Peyer's patch (tissue), 4 donors: ENCODE measurements around the gene NFIB. TPM values are rescaled to one million over a fixed set of nuclear protein-coding genes. Genes with fewer than 3 reads are reported as not detected.

Experiments
- DNase-seq, 3 donors: peaks; one replicate each; pipeline ENCODE4 v3.0.0-alpha.2; 2017 to 2019
- H3K27ac ChIP-seq, 4 donors: fragments of 200-600 bp; sonication (generic); one replicate each; pipeline ENCODE4 v1.5.1; 2016 to 2019
- H3K27me3 ChIP-seq, 2 donors: fragments of 200-600 bp; sonication (generic); one replicate each; pipeline ENCODE4 v1.5.1; 2019
- H3K36me3 ChIP-seq, 3 donors: fragments of 200-600 bp; sonication (generic); one replicate each; pipeline ENCODE4 v1.5.1; 2016 to 2019
- H3K4me1 ChIP-seq, 4 donors: fragments of 200-600 bp; sonication (generic); one replicate each; pipeline ENCODE4 v1.5.1; 2016 to 2019
- H3K4me3 ChIP-seq, 4 donors: fragments of 200-600 bp; sonication (generic); 1 replicate in 3 of 4; 2 replicates in 1 of 4; pipeline ENCODE4 v1.5.1; 2016 to 2019; ENCODE audit warnings: mild to moderate bottlenecking in 1 of 4
- H3K9me3 ChIP-seq, 4 donors: fragments of 200-600 bp; sonication (generic); one replicate each; pipeline ENCODE4 v1.5.1; 2016 to 2019; ENCODE audit warnings: mild to moderate bottlenecking in 1 of 4
- POLR2A ChIP-seq, 2 donors: fragments of 450-650 bp; IDR thresholded peaks; one replicate each; pipeline ENCODE4 v1.5.1; 2017; ENCODE audit warnings: antibody characterized with exemption in 2 of 2, mild to moderate bottlenecking in 2 of 2, moderate library complexity in 2 of 2
- total RNA-seq, 4 donors: library from RNA; depleted of rRNA; stranded (reverse); fragments of >200 nt; gene quantifications; one replicate each; pipeline ENCODE4 v1.1.0, GENCODE V29; 2016
- TF ChIP-seq, protein P1 (sequence below), 6 experiments: fragments of 450-650 bp in 4 of 6; fragments of 200-600 bp in 2 of 6; sonication (generic) in 1 of 6; IDR thresholded peaks; one replicate each; pipeline ENCODE4 v1.5.1; 2017 to 2019; ENCODE audit warnings: antibody characterized with exemption in 6 of 6, mild to moderate bottlenecking in 3 of 6, moderate library complexity in 1 of 6

Gene NFIB
- total RNA-seq, 4 donors from 2014 or later: 89.7 to 229 (median 159) TPM

DNA sequence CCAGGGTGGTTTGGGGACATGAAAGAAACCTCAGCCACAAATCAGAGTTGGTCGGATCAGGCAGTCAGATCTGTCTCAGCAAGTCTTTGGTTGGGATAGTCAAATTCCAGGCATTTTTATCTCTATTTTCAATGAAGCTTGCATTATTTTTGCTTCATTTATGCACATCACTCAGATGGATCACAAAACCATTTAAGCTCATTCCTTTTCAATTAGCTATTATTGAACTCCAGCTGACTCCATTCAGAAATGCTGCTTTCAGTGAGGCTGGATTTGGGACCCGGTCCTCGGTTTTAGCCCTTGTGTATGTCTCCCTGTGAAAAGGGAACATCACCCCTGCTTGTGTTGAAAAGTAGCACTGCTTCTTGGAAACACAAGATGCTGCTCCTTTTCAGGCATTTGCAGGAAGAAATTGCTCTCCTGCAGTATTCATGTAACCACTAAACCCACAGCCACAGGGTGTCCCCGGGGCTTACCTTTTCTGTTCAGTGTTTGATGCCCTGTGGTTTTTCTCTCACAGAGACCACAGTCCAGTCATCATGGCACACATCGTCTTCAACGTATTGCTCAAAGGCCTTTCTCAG is 232.9 kb downstream of the NFIB start:
- TF ChIP-seq, protein P1, sequence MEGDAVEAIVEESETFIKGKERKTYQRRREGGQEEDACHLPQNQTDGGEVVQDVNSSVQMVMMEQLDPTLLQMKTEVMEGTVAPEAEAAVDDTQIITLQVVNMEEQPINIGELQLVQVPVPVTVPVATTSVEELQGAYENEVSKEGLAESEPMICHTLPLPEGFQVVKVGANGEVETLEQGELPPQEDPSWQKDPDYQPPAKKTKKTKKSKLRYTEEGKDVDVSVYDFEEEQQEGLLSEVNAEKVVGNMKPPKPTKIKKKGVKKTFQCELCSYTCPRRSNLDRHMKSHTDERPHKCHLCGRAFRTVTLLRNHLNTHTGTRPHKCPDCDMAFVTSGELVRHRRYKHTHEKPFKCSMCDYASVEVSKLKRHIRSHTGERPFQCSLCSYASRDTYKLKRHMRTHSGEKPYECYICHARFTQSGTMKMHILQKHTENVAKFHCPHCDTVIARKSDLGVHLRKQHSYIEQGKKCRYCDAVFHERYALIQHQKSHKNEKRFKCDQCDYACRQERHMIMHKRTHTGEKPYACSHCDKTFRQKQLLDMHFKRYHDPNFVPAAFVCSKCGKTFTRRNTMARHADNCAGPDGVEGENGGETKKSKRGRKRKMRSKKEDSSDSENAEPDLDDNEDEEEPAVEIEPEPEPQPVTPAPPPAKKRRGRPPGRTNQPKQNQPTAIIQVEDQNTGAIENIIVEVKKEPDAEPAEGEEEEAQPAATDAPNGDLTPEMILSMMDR (IDR thresholded peaks at IDR 0.05): no peak
- TF ChIP-seq POLR2A (IDR thresholded peaks at IDR 0.05): no peak
- Histone ChIP-seq H3K4me3 (no peak overlapping the region), H3K4me1 (no peaks in the 10 kb centered on the region), H3K27me3 (no peaks in the 10 kb centered on the region), H3K9me3 (no peaks in the 10 kb centered on the region), H3K27ac (no peak overlapping the region), H3K36me3 (no peaks in the 10 kb centered on the region)
- DNase-seq: no peak

DNA sequence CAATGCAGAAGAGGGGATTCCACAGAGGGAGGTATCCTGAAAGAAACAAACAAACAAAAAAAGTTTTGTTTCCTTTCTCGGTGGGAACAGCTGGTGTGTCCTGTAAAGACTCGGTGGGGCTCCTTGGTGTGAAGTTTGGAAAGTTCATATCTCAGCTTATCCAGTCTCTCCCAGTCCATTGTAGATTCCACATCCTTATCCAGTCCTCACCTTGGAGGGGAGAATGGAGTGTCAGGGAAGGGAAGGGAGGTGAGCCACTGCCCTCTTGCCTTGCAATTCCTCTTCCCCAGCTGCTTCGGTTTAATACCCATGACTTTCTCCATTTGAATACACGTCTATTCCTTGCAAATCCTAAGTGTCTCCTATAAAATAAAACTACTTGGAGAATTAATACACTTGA is 234.5 kb downstream of the NFIB start:
- no peak for TF ChIP-seq POLR2A (IDR thresholded peaks at IDR 0.05)
- TF ChIP-seq, protein P1 (IDR thresholded peaks at IDR 0.05): no peak
- Histone ChIP-seq H3K36me3 (no peaks in the 10 kb centered on the region), H3K9me3 (no peaks in the 10 kb centered on the region), H3K4me1 (no peaks in the 10 kb centered on the region), H3K27ac (no peak overlapping the region), H3K4me3 (no peak overlapping the region), H3K27me3 (no peaks in the 10 kb centered on the region)
- DNase-seq: no peak

DNA sequence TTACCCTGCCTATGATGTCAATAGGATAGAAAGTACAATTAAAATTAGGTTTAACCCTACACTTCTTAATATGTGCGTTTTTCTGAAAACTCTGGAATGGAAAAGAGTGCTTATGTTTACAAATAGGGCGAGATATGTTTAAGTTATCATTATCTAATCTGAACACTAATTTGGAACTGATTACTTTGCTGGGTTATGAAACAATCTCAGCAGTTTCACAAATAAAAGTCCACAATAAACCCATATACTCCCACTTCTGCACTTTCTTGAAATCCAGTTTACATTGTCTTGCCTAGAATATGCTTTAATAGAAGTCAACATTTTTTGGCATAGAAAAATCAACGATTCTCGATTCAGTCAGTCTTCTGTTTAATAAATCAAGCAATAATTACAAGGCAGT is 236.3 kb downstream of the NFIB start:
- no peak overlapping the region for H3K27ac ChIP-seq
- H3K27me3 ChIP-seq: no peaks in the 10 kb centered on the region
- H3K36me3 ChIP-seq: no peaks in the 10 kb centered on the region
- DNase-seq: no peak
- H3K9me3 ChIP-seq: no peaks in the 10 kb centered on the region
- TF ChIP-seq POLR2A (IDR thresholded peaks at IDR 0.05): no peak
- no peak overlapping the region for H3K4me3 ChIP-seq
- H3K4me1 ChIP-seq: no peaks in the 10 kb centered on the region

DNA sequence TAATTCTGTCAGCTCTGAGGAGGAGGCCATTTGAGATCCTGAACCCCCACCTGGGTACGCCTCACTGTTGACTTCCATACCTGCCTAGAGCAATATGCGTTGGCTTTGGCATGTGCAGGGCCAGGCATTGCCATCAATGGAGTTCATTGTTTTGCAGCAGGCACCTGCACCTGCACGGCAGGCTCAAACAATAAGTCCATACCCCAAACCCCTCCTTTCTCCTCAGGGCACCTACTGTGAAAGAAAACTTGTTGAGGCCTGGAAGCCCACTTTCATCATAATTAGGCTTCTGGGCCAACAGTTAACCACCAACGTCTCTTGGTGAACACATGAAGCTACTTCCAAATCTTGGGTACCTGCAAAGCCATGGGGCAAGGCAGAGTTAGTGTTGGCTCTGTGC is 238.7 kb downstream of the NFIB start:
- no peak for DNase-seq
- Histone ChIP-seq H3K4me3 (no peak overlapping the region), H3K27ac (no peak overlapping the region), H3K9me3 (no peaks in the 10 kb centered on the region), H3K36me3 (no peaks in the 10 kb centered on the region), H3K4me1 (no peaks in the 10 kb centered on the region), H3K27me3 (no peaks in the 10 kb centered on the region)
- TF ChIP-seq, protein P1 (IDR thresholded peaks at IDR 0.05): no peak
- TF ChIP-seq POLR2A (IDR thresholded peaks at IDR 0.05): no peak

DNA sequence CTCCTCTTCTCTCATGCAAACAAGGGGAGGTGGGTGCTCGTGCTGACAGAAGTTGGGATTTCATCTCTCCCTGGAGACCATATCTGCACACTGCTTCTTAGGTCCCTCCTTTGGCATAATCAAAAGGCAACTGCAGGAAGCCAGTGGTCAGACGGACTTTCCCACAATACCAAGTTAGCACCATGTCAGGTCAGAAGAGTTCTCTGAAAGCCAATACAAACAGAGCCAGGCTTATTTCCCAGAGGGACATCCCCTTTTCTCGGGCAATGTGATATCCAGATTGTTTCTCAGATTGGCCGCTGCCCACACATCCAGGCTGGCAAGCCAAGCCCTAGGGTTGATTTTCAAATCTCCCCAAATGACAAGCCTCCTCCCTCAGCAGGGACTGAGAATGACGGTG is 241.1 kb downstream of the NFIB start:
- Histone ChIP-seq H3K36me3 (no peaks in the 10 kb centered on the region), H3K27ac (no peak overlapping the region), H3K27me3 (no peaks in the 10 kb centered on the region), H3K4me1 (no peaks in the 10 kb centered on the region), H3K9me3 (no peaks in the 10 kb centered on the region), H3K4me3 (no peak overlapping the region)
- TF ChIP-seq, protein P1 (IDR thresholded peaks at IDR 0.05): no peak
- TF ChIP-seq POLR2A (IDR thresholded peaks at IDR 0.05): no peak
- DNase-seq: no peak

DNA sequence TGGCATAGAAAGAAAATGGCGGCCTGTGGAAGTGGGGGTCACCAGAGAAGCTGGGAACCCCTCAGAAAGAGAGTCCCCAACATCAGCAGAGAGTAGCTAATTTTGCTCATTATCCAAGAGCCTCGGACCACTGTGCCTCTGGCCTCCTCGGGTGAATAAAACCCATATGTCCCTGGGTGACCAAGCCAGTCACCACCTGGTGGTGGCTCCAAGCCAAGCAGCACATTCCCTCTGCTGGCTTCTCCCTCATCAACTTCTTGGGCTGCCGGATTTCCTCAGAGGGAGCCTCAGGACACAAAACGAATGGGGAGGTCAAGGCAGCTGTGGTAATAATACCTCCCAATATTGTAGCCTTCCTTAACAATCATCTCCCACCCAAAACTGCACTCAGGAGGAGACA is 242.5 kb downstream of the NFIB start:
- H3K27ac ChIP-seq: no peak overlapping the region
- H3K9me3 ChIP-seq: no peaks in the 10 kb centered on the region
- H3K4me1 ChIP-seq: no peaks in the 10 kb centered on the region
- no peaks in the 10 kb centered on the region for H3K27me3 ChIP-seq
- H3K36me3 ChIP-seq: no peaks in the 10 kb centered on the region
- DNase-seq: no peak
- H3K4me3 ChIP-seq: no peak overlapping the region
- TF ChIP-seq, protein P1 (IDR thresholded peaks at IDR 0.05): no peak
- no peak for TF ChIP-seq POLR2A (IDR thresholded peaks at IDR 0.05)
